ENCODE results near the gene CBFA2T3. TPM values are rescaled to one million over a fixed set of nuclear protein-coding genes. Genes with fewer than 3 reads are reported as not detected.

The CBFA2T3 gene
- total RNA-seq, 4 donors from 2014 or later = 0.84 to 12.6 (median 1.4) TPM

GRCh38 chr16:88912556-88912955, 64.5 kb downstream of the CBFA2T3 start:
- no peak for DNase-seq (ENCODE audit: low spot score)
- no peak for TF ChIP-seq CTCF (IDR thresholded peaks at IDR 0.05)
- no peak for ATAC-seq (ENCODE audit: low FRiP score)

- ATAC-seq (ENCODE audit: low FRiP score) = no peak
- no peak for DNase-seq (ENCODE audit: low spot score)
- TF ChIP-seq CTCF (IDR thresholded peaks at IDR 0.05) = no peak
Measured at GRCh38 chr16:88911946-88912310, 65.1 kb downstream of the CBFA2T3 start.

GRCh38 chr16:88911136-88911945, 65.7 kb downstream of the CBFA2T3 start:
- no peak for TF ChIP-seq CTCF (IDR thresholded peaks at IDR 0.05)
- ATAC-seq (ENCODE audit: low FRiP score) = no peak
- DNase-seq (ENCODE audit: low spot score) = no peak

GRCh38 chr16:88910284-88911135, 66.5 kb downstream of the CBFA2T3 start:
- ATAC-seq (ENCODE audit: low FRiP score) (no peak), DNase-seq (ENCODE audit: low spot score) (no peak)
- no peak for TF ChIP-seq CTCF (IDR thresholded peaks at IDR 0.05)

- no peak for TF ChIP-seq CTCF (IDR thresholded peaks at IDR 0.05)
- DNase-seq (ENCODE audit: low spot score) (no peak), ATAC-seq (ENCODE audit: low FRiP score) (no peak)
Measured at GRCh38 chr16:88909431-88910210, 67.4 kb downstream of the CBFA2T3 start.

- TF ChIP-seq CTCF (IDR thresholded peaks at IDR 0.05) = no peak
- no peak for ATAC-seq (ENCODE audit: low FRiP score)
- DNase-seq (ENCODE audit: low spot score) = no peak
Measured at GRCh38 chr16:88908307-88908706, 68.7 kb downstream of the CBFA2T3 start.

Measured in omental fat pad (tissue), 4 donors.